Activated CD4-positive, alpha-beta T cell treated with anti-CD3 and anti-CD28 coated beads, Interleukin-2, amount 50 U/mL, for 16 hours (primary cell): ENCODE measurements around the gene AHNAK2.
"Not testable (repeated sequence)": the region's sequence is repeated elsewhere in the genome, so short reads cannot be mapped to it uniquely, and the experiment has no call there.

Experiments used
- DNase-seq: peaks from one replicate; pipeline ENCODE4 v3.0.0-alpha.2; 2020

AHNAK2 gene

GRCh38 chr14:104971447-104972240 is 6.5 kb downstream of the AHNAK2 start:
- DNase-seq = no peak

GRCh38 chr14:104970231-104971068 is 7.7 kb downstream of the AHNAK2 start:
- no peak for DNase-seq

GRCh38 chr14:104969741-104970230 is 8.4 kb downstream of the AHNAK2 start:
- DNase-seq = no peak

- no peak for DNase-seq
Observed at GRCh38 chr14:104968541-104969401, 9.4 kb downstream of the AHNAK2 start.

- DNase-seq = no peak
Observed at GRCh38 chr14:104968153-104968527, 10.0 kb downstream of the AHNAK2 start.

- DNase-seq = no peak
Observed at GRCh38 chr14:104967386-104968152, 10.6 kb downstream of the AHNAK2 start.

- DNase-seq = no peak
Observed at GRCh38 chr14:104966981-104967385, 11.2 kb downstream of the AHNAK2 start.

GRCh38 chr14:104966261-104966865 is 11.8 kb downstream of the AHNAK2 start:
- DNase-seq = no peak

- no peak for DNase-seq
Observed at GRCh38 chr14:104965561-104966231, 12.5 kb downstream of the AHNAK2 start.

- DNase-seq = no peak
Observed at GRCh38 chr14:104964546-104964945, 13.6 kb downstream of the AHNAK2 start.

- no peak for DNase-seq
Observed at GRCh38 chr14:104957146-104958113, 20.7 kb downstream of the AHNAK2 start.

GRCh38 chr14:104956290-104956890 is 21.8 kb downstream of the AHNAK2 start:
- no peak for DNase-seq

- DNase-seq = no peak
Observed at GRCh38 chr14:104955396-104955770, 22.8 kb downstream of the AHNAK2 start.

GRCh38 chr14:104954746-104955395 is 23.3 kb downstream of the AHNAK2 start:
- DNase-seq = no peak

- DNase-seq = no peak
Observed at GRCh38 chr14:104953896-104954656, 24.1 kb downstream of the AHNAK2 start.

- DNase-seq = no peak
Observed at GRCh38 chr14:104953097-104953496, 25.1 kb downstream of the AHNAK2 start.

GRCh38 chr14:104951863-104952657 is 26.1 kb downstream of the AHNAK2 start:
- not testable (repeated sequence) for DNase-seq
